Psoas muscle (tissue), 8 donors: ENCODE data around the gene LRRC8D. TPM values are rescaled to one million over a fixed set of nuclear protein-coding genes. Genes with fewer than 3 reads are reported as not detected.
"Not testable (repeated sequence)": the region's sequence is repeated elsewhere in the genome, so short reads cannot be mapped to it uniquely, and the experiment has no call there.

Experiments used
- ATAC-seq, 4 donors: fragments of 200-7000 bp; cut with Tn5 transposase; one replicate each; pipeline ENCODE4 v1.9.1; 2020; ENCODE audit warnings: moderate library complexity in 3 of 4, mild to moderate bottlenecking in 2 of 4
- DNase-seq, 2 donors: peaks; one replicate each; pipeline ENCODE4 v3.0.0-alpha.2; 2020
- H3K27ac ChIP-seq: fragments of 200-600 bp; one replicate; pipeline ENCODE4 v1.8.0; 2022
- H3K27me3 ChIP-seq, 3 donors: fragments of 200-600 bp in 1 of 3; one replicate each; pipeline versions ENCODE4 v1.6.1 to v1.8.0; 2013 to 2022; ENCODE audit warnings: low read length in 2 of 3, mild to moderate bottlenecking in 2 of 3, moderate library complexity in 1 of 3; ENCODE audit not compliant: insufficient read depth in 3 of 3
- H3K36me3 ChIP-seq, 2 donors: fragments of 200-600 bp in 1 of 2; one replicate each; pipeline versions ENCODE4 v1.6.1 to v1.8.0; 2013 to 2022; ENCODE audit warnings: low read depth in 1 of 2, mild to moderate bottlenecking in 1 of 2, moderate library complexity in 1 of 2; ENCODE audit not compliant: insufficient read depth in 1 of 2
- H3K4me1 ChIP-seq: fragments of 200-600 bp; one replicate; pipeline ENCODE4 v1.8.0; 2022
- H3K4me3 ChIP-seq: fragments of 200-600 bp; one replicate; pipeline ENCODE4 v1.8.0; 2022; ENCODE audit warnings: mild to moderate bottlenecking
- H3K9me3 ChIP-seq: fragments of 200-600 bp; one replicate; pipeline ENCODE4 v1.8.0; 2022
- WGBS, 3 donors: extraction: QIAGEN DNeasy Blood & Tissue Kit; methylation state at CpG; one replicate each; pipeline versions ENCODE4 v1.1.6 to v1.1.7; 2013; 5-methylcytosine and 5-hydroxymethylcytosine counted together
- intact Hi-C, 2 donors: fragments of 100-400 bp; cut with DNase I; formaldehyde crosslinking; loops; one replicate each; pipeline versions ENCODE4 v1.11.0 to v1.14.2; 2022
- polyA plus RNA-seq, 3 donors: library from polyadenylated mRNA; stranded (reverse); fragments of 200-250 nt; gene quantifications; one replicate each; pipeline ENCODE4 v1.2.3, GENCODE V29; 2013
- total RNA-seq, 4 donors: library from RNA; stranded (reverse); fragmentation: NEBNext Ultra II Directional in 2 of 4; extraction: Animal tissue kit (Norgen Biotek cat#: 25700) in 2 of 4; gene quantifications; one replicate each; pipeline versions ENCODE4 v1.2.1 to v1.2.4, GENCODE V29; 2021 to 2023
- TF ChIP-seq, protein P1 (sequence below): fragments of 200-600 bp; IDR thresholded peaks from one replicate; pipeline ENCODE4 v1.8.0; 2022; ENCODE audit warnings: antibody characterized with exemption
- donor health status: healthy with polysubstance abuse.
- donor health status: DM: no; HTN: no; CAD: no; lungs with moderate emphysema.
- donor health status: Bipolar disorder and iron deficiency.
- donor health status: healthy.
- donor health status: DM: yes; HTN: yes; CAD: no.
- donor health status: DM: no; HTN: no; CAD: no.
- donor health status: DM: no; HTN: no; CAD: no.
- donor health status: DM: yes; HTN: yes; CAD: no.

The LRRC8D gene
- total and polyA plus RNA-seq, 7 donors, result 3.5 to 7.1 (median 5.6) TPM

DNA sequence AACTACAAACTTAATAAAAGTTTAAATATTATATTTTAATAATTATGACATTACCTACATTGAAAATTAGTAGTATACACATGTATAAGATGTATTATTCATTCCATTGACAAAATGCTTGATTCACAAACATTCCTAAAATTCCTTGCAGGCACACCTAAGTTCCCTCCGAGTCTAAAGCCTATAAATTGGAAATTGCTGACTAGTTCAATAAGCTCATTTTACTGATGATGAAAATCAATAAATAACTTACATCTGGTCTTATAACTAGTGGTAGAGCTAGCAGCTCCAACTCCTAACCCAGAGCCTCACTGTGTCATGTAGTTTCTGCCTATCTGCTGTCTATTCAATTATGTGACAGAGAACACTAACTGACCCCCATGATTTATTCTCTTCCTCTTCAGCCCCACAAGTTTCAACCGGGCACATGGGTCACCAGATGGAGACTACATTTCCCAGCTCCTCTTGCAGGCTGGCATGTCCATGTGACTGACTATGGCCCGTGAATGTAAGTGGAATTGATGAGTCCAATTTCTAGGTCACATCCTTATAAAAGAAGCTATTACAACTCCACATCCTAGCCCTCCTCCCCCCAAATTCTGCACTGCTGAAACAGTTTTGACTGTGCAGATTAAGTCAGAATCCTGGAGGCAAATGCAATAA lies 29.6 kb upstream of the LRRC8D start:
- no peaks in the 10 kb centered on the region for H3K4me1 ChIP-seq

DNA sequence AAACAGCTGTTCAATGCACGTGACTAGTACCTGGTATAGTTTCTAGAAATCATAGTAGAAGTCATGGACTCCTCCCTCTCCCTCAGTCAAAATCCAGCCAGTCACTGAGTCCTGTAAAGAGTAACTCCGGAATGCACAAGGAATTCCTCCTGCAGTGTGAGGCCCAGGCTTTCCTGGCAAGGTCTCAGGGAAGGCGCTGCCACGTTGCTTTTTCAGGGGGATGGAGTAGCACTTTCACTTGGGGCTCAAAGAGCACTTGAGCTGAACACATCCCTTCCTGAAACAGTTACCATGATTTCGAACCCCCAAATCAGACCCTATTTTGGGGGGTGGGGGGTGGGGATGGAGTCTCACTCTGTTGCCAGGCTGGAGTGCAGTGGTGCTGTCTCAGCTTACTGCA lies 26.4 kb upstream of the LRRC8D start:
- Histone ChIP-seq H3K4me1 (no peaks in the 10 kb centered on the region), H3K36me3 (no peaks in the 10 kb centered on the region), H3K4me3 (no peak overlapping the region), H3K27me3 (no peaks in the 10 kb centered on the region), H3K9me3 (no peaks in the 10 kb centered on the region), H3K27ac (no peak overlapping the region)
- WGBS, 3 donors, result 38 to 48% (median 41%) methylated on average over 5 of the region's 5 CpGs
- intact Hi-C loops, result no loop called here
- TF ChIP-seq, protein P1, sequence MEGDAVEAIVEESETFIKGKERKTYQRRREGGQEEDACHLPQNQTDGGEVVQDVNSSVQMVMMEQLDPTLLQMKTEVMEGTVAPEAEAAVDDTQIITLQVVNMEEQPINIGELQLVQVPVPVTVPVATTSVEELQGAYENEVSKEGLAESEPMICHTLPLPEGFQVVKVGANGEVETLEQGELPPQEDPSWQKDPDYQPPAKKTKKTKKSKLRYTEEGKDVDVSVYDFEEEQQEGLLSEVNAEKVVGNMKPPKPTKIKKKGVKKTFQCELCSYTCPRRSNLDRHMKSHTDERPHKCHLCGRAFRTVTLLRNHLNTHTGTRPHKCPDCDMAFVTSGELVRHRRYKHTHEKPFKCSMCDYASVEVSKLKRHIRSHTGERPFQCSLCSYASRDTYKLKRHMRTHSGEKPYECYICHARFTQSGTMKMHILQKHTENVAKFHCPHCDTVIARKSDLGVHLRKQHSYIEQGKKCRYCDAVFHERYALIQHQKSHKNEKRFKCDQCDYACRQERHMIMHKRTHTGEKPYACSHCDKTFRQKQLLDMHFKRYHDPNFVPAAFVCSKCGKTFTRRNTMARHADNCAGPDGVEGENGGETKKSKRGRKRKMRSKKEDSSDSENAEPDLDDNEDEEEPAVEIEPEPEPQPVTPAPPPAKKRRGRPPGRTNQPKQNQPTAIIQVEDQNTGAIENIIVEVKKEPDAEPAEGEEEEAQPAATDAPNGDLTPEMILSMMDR, result no peak
- ATAC-seq (no peak), DNase-seq (no peak)

More for the DNA sequence above, 29.6 kb upstream of the LRRC8D start:
- DNase-seq (no peak), ATAC-seq (no peak)
- TF ChIP-seq, protein P1, result no peak
- H3K36me3 ChIP-seq, result no peaks in the 10 kb centered on the region
- no peak overlapping the region for H3K27ac ChIP-seq
- H3K9me3 ChIP-seq, result no peaks in the 10 kb centered on the region
- intact Hi-C loops, result no loop called here
- 41 to 43% (median 42%) methylated on average over 3 of the region's 3 CpGs for WGBS, 3 donors
- no peaks in the 10 kb centered on the region for H3K27me3 ChIP-seq
- H3K4me3 ChIP-seq, result no peak overlapping the region

DNA sequence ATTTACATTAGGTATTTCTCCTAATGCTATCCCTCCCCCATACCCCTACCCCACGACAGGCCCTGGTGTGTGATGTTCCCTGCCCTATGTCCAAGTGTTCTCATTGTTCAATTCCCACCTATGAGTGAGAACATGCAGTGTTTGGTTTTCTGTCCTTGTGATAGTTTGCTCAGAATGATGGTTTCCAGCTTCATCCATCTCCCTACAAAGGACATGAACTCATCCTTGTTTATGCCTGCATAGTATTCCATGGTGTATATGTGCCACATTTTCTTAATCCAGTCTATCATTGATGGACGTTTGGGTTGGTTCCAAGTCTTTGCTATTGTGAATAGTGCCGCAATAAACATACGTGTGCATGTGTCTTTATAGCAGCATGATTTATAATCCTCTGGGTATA lies 25.3 kb upstream of the LRRC8D start:
- intact Hi-C loops, H3K27ac ChIP-seq, H3K4me3 ChIP-seq, DNase-seq, ATAC-seq, H3K27me3 ChIP-seq, H3K36me3 ChIP-seq, H3K4me1 ChIP-seq, H3K9me3 ChIP-seq: not testable (repeated sequence)
- 77 to 85% (median 80%) methylated on average over 2 to 4 of the region's 4 CpGs for WGBS, 3 donors

DNA sequence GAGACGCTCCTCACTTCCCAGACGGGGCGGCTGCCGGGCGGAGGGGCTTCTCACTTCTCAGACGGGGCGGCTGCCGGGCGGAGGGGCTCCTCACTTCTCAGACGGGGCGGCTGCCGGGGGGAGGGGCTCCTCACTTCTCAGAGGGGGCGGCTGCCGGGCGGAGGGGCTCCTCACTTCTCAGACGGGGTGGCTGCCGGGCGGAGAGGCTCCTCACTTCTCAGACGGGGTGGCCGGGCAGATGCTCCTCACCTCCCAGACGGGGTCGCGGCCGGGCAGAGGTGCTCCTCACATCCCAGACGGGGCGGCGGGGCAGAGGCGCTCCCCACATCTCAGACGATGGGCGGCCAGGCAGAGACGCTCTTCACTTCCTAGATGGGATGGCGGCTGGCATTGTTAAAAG lies 23.0 kb upstream of the LRRC8D start:
- H3K9me3 ChIP-seq, H3K4me3 ChIP-seq, H3K4me1 ChIP-seq, H3K27ac ChIP-seq, H3K36me3 ChIP-seq, H3K27me3 ChIP-seq, DNase-seq, ATAC-seq, intact Hi-C loops: not testable (repeated sequence)
- WGBS, 3 donors, result 91 to 95% (median 94%) methylated on average over 4 to 32 of the region's 32 CpGs

DNA sequence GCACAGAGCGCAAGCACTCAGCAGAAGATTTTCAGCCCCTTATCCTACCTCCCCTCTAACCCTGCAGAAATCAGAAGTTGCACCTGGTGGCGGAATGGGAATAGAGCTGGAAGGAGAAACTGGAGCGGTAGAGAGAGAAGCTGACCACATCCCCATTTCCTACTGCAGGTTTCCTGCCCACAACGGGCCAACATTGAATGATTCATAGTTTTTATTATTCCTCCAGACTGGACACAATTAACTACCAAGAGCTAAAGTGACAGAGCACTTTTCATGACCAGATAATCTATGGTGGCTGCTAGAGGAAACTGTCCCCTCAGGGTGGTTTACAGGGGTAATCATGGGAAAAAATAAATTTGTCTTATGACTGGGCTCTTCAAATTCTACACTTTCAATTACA lies 21.3 kb upstream of the LRRC8D start:
- Histone ChIP-seq H3K36me3 (no peaks in the 10 kb centered on the region), H3K9me3 (no peaks in the 10 kb centered on the region), H3K27ac (no peak overlapping the region), H3K27me3 (no peaks in the 10 kb centered on the region), H3K4me3 (no peak overlapping the region), H3K4me1 (no peaks in the 10 kb centered on the region)
- TF ChIP-seq, protein P1, result no peak
- DNase-seq (no peak), ATAC-seq (no peak)
- WGBS, 3 donors, result 78 to 87% (median 84%) methylated on average over 4 of the region's 4 CpGs
- intact Hi-C loops, result no loop called here
